Muscle of back (tissue), 11 donors: Measurements from ENCODE around the gene CACNB4. TPM values are rescaled to one million over a fixed set of nuclear protein-coding genes. Genes with fewer than 3 reads are reported as not detected.
A peak's percentile ranks its signal among the peaks of the same experiment; 100 is the strongest.

Source experiments
- DNase-seq, 3 donors: peaks; one replicate each; pipeline versions ENCODE4 v3.0.0 to v3.0.0-alpha.2; 2013
- polyA plus RNA-seq, 10 donors: library from polyadenylated mRNA; unstranded; fragments of 120-200 nt; gene quantifications; one replicate each; pipeline ENCODE4 v1.2.1, GENCODE V29; 2013; ENCODE audit not compliant: insufficient read length in 10 of 10

The CACNB4 gene
- polyA plus RNA-seq, 10 donors: 3.9 to 8.0 (median 5.3) TPM

DNA sequence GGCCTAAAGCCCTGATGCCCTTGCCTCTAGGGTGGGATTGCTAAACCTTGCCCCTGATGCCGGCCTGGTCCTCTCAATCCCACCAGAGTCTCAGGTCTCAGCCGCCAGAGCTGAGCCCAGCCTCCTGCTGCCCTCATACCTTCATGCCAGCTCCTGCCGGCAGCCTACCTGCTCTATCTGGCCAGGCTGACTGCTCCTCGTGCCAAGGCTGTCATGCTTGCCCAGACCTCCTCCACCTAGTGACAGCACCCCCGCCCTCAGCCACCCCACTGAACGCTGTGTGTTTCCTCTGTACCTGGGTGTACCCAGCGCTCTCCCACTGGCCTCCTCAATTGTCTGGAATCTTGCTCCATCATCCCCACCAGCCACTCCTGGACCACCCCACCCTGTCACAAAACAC, 120.1 kb downstream of the CACNB4 start:
- no peak for DNase-seq

- no peak for DNase-seq
Measured at GRCh38 chr2:151977631-151978030, 121.2 kb downstream of the CACNB4 start.

GRCh38 chr2:151976945-151977353, 121.9 kb downstream of the CACNB4 start:
- no peak for DNase-seq

DNA sequence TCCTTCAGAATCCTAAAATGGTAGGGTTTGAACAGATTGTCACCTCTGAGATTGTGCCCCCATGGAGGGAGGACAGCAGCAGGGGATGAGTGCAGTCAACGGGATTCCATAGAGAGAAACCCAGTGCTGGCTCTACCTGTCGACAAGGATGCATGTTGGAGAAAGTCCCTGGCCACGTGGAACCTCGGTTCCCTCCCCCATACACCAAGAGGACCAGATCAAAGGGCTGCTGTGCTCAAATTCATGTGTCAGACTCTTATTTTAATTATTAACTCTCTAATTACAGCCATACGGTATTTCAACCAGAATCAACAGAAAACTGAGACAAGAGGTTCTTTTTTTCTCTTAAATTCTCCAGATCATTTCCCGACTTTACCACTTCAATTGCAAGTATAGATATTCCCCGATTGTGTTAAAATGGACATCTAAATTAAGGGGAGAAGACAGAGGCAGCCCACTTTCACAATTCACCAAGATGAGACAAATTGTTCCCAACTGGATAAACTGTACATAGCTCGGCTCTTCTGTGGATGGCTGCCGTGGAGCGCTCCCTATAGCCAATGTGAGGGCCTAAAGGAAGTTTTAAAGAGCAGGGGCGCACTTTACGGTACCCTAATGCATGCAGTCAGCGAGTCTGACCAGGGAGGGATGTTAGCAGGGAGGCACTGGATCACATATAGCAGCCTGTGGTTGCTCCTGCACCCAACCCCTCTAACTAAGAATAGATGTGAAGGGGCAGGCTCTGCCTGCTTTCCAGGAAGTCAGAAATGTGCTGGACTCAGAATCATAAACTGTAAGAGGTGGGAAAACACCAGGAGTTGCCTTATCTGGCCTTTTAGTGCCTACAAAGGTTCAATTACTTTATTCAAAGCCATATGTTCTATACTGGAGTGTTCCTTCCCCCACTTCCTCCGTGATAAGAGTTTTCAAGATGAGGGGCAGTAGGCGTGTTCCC, 123.1 kb downstream of the CACNB4 start:
- DNase-seq: no peak

DNA sequence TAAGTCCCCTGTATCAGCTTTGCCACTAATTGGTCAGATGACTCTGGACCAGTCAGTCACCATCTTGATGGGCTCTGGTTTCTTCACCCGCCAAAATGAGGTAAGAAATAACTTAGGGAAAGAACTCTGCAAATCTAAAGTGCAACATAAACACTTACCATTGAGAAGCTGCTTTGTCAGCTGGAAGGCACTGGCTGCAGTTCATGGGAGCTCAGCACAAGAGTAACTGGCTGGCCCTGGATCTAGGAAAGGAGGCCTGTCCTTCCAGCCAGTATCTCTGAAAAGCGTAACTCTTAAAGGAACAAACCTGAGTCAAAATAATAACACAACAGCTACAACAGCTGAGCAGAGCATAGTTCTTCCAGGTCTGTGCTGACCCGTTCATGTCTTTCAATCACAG, 123.9 kb downstream of the CACNB4 start:
- no peak for DNase-seq

DNA sequence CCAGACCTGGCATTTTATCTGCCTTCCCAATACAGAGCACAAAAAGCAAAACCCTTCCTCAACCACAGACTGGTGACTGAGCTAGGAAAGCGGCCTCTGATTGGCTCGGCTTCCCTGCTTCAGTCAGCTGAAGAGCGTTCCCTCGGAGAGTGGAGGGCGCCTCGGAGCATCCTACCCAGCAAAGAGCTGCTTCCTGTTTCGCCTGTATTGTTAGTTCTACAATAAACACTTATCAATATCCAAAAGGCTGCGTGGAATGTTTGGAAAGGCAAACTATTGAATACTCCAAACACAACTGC, 125.0 kb downstream of the CACNB4 start:
- peak; percentile 13 to 63 (median 35) for DNase-seq

- no peak for DNase-seq
Measured at GRCh38 chr2:151973013-151973900, 125.6 kb downstream of the CACNB4 start.

DNA sequence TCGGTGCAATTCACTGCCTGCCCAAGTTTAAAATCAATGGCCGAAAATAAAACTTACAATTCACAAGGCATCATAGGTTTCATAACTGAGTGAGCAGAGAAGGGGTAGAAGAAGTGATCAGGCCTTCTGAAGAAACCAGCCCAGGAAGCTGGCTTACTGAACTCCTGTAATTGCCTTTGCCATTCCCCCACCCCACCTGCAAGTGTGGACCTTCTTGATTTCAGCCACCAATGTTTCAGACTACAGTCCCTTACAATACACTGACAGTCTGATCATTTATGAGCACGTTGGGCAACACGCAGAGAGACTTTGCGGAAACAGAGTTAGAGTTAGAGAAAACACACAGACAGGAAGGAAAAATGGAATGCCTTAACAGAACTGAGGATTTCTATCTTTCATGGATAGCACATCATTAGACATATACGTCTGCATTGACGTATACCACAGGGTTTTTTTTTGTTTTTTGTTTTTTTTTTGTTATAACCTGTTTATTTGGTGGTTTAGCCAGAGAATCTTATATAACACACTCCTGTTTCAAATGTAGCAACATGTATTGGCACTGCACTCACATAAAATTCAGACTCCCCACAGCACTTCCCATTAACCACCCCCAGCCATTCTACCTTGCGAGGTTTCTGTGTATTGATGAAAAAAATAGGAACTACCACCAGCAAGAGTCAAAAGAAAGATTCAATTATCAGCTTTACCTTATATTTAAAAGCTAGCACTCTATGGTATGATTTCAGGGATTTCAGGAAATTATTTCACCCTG, 126.4 kb downstream of the CACNB4 start:
- no peak for DNase-seq

DNA sequence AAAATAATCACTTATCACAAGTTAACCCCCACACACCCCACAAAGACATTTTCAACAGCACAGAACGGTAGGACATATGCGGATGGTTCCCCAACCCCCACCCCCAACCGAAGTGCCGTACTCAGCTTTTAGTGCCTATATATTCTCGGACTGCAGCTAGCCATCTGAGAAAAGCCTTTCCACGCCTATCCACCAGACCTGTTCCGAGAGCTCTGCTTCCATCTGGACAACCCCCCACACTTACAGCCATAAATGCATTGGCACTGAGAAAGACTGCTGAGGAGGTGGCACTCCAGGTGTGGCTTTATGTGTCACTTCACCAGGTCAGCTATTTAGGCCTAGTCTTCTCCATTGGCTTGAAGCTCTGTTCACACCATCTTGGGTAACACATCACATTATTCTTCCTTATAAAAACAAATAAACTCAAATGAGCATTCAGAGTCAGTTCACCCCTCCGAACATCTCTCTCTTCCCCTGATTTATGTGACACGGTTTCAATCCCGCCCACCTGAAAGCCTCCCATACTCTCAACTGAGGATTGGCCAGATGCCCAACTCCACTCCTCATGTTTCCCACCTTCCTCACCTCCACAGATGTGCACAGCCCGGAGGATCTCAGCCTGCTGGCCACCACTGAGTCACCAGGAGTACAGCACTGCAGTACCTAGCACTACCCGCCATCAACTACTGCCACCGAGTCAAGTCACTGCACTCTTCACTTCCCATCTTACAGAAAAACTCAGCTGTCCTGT, 127.4 kb downstream of the CACNB4 start:
- no peak for DNase-seq

DNA sequence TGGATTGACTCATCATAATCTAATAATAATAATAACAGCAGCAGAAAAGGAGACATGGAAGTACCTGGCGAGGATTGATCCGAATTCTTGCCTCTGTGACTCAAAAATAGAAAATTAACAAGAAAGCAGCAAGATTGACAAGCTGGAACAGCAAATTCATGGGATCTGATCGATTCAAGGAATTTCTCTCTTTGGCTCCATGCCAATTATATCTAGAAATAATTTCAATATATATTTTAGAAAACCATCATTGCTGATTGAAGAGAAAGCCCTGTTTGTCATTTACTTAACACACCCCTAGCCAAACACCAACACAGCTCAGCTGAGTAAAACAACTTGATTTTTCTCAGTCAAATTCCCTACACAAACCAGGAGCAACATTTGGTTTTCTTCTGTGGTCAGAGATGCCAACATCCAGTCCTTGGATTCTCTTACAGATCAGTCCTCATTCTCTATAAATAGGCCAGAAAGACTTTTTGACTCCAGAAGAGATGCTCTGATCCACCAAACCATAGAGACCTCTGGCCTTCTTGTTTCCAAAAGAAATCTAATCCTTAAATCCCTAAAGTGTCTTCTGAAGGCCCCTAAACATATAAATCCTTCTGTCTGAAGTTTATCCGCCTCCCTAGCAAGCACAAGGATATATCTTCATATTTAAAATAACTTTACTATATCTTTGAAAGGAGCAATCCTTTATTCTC, 129.9 kb downstream of the CACNB4 start:
- no peak for DNase-seq

GRCh38 chr2:151967829-151968722, 130.8 kb downstream of the CACNB4 start:
- DNase-seq: no peak

DNA sequence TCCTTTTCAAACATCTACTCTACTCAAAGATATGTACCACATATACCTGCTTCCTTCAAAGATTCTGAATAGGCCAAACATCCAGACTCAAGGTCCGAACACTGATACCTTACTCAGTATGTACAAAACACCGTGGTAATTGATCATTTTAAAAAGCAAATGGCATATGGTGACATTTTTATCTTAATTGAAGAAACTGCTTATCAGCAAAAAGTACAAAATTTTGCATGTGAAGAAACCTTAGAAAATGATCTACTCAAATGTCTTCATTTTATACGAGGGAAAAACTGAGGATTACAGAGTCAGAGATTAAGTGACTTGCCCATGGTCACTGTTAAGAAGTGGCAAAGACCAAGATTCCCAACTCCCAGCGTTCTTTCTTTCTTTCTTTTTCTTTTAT, 133.0 kb downstream of the CACNB4 start:
- DNase-seq: no peak

- no peak for DNase-seq
Measured at GRCh38 chr2:151961558-151961957, 137.3 kb downstream of the CACNB4 start.

- DNase-seq: no peak
Measured at GRCh38 chr2:151959238-151959637, 139.6 kb downstream of the CACNB4 start.

DNA sequence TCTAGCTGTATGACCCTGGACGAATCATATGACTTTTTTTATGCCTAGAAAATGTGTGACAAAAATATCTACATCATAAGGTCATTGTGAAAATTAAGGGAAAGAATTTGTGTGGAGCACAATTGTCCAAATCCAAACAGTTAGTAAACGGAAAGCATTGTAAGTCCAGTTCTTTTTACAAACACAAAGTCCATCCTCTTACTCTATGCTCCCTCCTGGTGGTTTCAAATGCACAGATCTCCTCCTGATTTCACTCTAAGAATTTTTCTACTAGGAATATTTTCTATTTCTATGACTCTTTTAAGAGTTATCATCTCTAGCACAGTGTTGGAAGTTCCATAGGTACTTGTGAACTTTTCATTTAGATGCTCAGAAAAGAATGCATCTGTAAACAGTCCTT, 145.4 kb downstream of the CACNB4 start:
- no peak for DNase-seq

- no peak for DNase-seq
Measured at GRCh38 chr2:151952691-151953456, 146.0 kb downstream of the CACNB4 start.

DNA sequence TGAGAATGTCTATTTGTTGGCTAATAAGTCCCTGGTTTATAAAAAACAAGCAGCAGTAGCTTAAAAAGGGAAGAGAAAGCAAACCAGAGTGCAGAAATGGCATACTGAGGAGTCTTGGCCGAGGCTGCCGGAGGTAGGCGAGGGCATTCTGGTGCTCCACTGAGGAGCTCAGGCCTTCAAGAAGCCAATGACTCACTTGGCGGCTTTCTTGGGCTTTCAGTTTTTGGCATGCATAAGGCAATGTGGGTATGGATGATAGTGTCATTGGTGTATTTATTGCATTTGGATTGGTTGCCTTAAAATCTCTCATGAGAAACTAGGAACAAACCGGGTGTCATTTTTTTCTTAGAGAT, 151.1 kb downstream of the CACNB4 start:
- no peak for DNase-seq

DNA sequence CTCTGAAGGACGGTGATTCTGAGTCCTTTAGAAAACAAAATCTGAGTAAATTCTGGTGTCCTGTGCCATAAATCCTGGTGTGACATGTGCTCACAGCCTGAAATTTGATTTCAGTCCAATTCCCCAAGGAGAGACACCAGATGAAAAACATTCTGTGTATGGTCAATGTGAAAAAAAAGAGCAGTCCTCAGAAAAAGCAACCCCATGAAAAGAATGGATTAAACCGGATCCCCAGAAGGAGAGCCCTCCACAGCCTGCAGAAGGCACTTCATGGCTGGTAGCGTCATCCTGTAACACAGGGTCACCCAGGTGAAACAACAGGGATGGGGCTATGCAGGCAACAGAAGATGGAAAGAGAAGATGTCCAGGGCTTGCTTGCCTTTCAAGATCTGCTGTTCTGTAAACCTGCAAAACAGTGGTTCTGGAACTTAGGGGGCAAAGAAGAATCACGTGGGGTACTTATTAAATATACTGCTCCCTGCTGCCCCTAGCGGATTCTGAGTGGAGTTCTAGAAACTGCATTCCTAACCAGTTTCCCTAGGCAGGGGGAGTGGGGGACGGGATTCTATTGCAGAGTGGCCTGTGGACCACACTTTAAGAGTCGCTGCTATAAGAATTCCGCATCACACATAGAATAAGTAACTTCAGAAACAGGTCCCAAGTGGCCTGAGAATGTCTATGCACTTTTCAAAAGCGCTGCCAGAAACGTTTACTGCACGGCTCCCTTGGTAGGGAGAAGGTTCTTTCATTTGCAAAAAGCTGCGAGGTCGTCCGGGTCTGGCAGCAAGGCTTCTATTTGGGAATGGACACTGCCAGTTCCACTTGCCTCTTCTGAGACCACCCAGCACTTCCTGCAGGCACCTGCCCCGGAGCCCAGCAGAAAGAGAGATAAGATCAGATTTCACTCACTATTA, 151.7 kb downstream of the CACNB4 start:
- DNase-seq: peak; percentile 26 to 70 (median 45)
